Measurements from ENCODE around the gene KIR3DL2.

DNA sequence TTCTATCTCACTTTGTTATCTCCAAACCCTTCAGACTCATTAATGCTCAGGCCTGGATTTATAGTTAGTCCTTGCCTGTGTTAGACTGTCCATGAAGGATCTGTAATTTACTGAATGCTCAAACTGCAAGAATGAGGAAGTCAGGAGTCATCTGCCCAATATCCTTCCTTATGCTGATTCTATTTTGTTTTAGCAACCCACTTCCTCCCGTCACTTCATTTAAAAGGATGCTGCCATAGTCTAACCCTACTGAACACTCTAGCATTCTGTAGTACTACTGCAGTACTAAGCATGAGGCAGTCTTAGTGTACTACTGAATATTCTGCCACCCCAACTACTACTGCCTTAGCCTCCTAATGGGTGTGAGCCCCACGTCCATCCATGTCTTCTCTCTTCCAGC is 25.3 kb downstream of the KIR3DL2 start:
- no peak for TF ChIP-seq CTCF (conservative IDR thresholded peaks at IDR 0.05; ENCODE audit: low read depth, low read length)
- TF ChIP-seq EZH2 (IDR thresholded peaks at IDR 0.05; ENCODE audit: borderline replicate concordance, low read depth, low read length, poor library complexity, severe bottlenecking): no peak

Data from A673 (cell line).